H1 (cell line): ENCODE results near the gene PRIMA1. TPM values are rescaled to one million over a fixed set of nuclear protein-coding genes. Genes with fewer than 3 reads are reported as not detected.

Experiments used
- CTCF ChIA-PET: fragments of 300-600 bp; sonication (Branson Sonifier 250); formaldehyde crosslinking; loops from one replicate; lab custom pipeline; 2021; ENCODE audit not compliant: partially characterized antibody; lab: Charles Lee
- POLR2A ChIA-PET: fragments of 300-600 bp; sonication (Branson Sonifier 250); formaldehyde crosslinking; loops from one replicate; lab custom pipeline; 2021; ENCODE audit warnings: inconsistent platforms; ENCODE audit not compliant: partially characterized antibody; lab: Charles Lee
- DNase-seq, 2 experiments: peaks; one replicate each; pipeline versions ENCODE4 v3.0.0 to v3.0.0-alpha.2; 2010 to 2022; ENCODE audit warnings: low spot score in 2 of 2, low read depth in 1 of 2, mixed read lengths in 1 of 2
- FAIRE-seq: peaks from 2 replicates; lab custom pipeline; 2011; peaks lifted over from hg19 to GRCh38; lab: Jason Lieb, UNC
- H2AFZ ChIP-seq: 2 replicates; pipeline ENCODE4 v1.8.1; 2012; ENCODE audit warnings: low read length, inconsistent platforms
- H2AK5ac ChIP-seq: 2 replicates; pipeline ENCODE4 v1.6.1; 2013; ENCODE audit warnings: low read depth, low read length
- H2BK120ac ChIP-seq: replicated peaks from 2 replicates; pipeline ENCODE3; 2013; ENCODE audit warnings: low read depth, low read length, inconsistent platforms
- H2BK12ac ChIP-seq: 2 replicates; pipeline ENCODE4 v1.6.1; 2013; ENCODE audit warnings: low read depth, low read length
- H2BK15ac ChIP-seq: 2 replicates; pipeline ENCODE4 v1.6.1; 2013; ENCODE audit warnings: low read length
- H2BK20ac ChIP-seq: 2 replicates; pipeline ENCODE4 v1.6.1; 2013; ENCODE audit warnings: low read length
- H2BK5ac ChIP-seq: 2 replicates; pipeline ENCODE4 v1.6.1; 2013; ENCODE audit warnings: low read depth, low read length
- H3K14ac ChIP-seq: 2 replicates; pipeline ENCODE4 v1.6.1; 2013; ENCODE audit warnings: inconsistent platforms; ENCODE audit not compliant: insufficient read length
- H3K18ac ChIP-seq: 2 replicates; pipeline ENCODE4 v1.6.1; 2013; ENCODE audit warnings: low read length; ENCODE audit errors: extremely low read depth
- H3K23ac ChIP-seq: 2 replicates; pipeline ENCODE4 v1.6.1; 2013; ENCODE audit warnings: inconsistent platforms; ENCODE audit not compliant: insufficient read length
- H3K23me2 ChIP-seq: 2 replicates; pipeline ENCODE4 v1.6.1; 2013; ENCODE audit warnings: low read depth, low read length
- H3K27ac ChIP-seq: 2 replicates; pipeline ENCODE4 v1.6.1; 2011; ENCODE audit warnings: low read depth, low read length, inconsistent platforms
- H3K27me3 ChIP-seq, 4 experiments: replicated peaks in 1 of 4; 1 replicate in 1 of 4; 2 replicates in 3 of 4; pipeline versions ENCODE4 v1.6.1 to v1.8.1; 2011 to 2013; ENCODE audit warnings: low read length in 3 of 4, mild to moderate bottlenecking in 3 of 4, inconsistent platforms in 2 of 4, mixed read lengths in 2 of 4, moderate library complexity in 1 of 4; ENCODE audit not compliant: control insufficient read depth in 3 of 4, insufficient read depth in 3 of 4; ENCODE audit errors: extremely low read depth in 1 of 4
- H3K36me3 ChIP-seq, 4 experiments: 2 replicates each; pipeline versions ENCODE4 v1.6.1 to v1.8.1; 2011 to 2013; ENCODE audit warnings: mild to moderate bottlenecking in 4 of 4, low read length in 3 of 4, moderate library complexity in 2 of 4, control low read depth in 1 of 4, inconsistent platforms in 1 of 4; ENCODE audit not compliant: insufficient read depth in 4 of 4, control insufficient read depth in 2 of 4
- H3K4ac ChIP-seq: replicated peaks from 2 replicates; pipeline ENCODE3; 2013; ENCODE audit warnings: low read length, low read depth, mixed read lengths, inconsistent platforms; ENCODE audit not compliant: insufficient read length
- H3K4me1 ChIP-seq, 4 experiments: replicated peaks in 1 of 4; 1 replicate in 1 of 4; 2 replicates in 3 of 4; pipeline versions ENCODE4 v1.6.1 to v1.8.1; 2011 to 2013; ENCODE audit warnings: low read length in 3 of 4, inconsistent platforms in 2 of 4, mixed read lengths in 1 of 4; ENCODE audit not compliant: insufficient read depth in 4 of 4, control insufficient read depth in 3 of 4
- H3K4me2 ChIP-seq, 2 experiments: 2 replicates each; pipeline versions ENCODE4 v1.6.1 to v1.8.1; 2011 to 2013; ENCODE audit warnings: low read depth in 2 of 2, low read length in 2 of 2, control low read depth in 1 of 2, inconsistent platforms in 1 of 2, mild to moderate bottlenecking in 1 of 2; ENCODE audit not compliant: insufficient read depth in 1 of 2
- H3K4me3 ChIP-seq, 4 experiments: fragments of 200-600, 300-600 bp in 1 of 4; sonication (generic), shearing (Covaris generic), sonication (Bioruptor Twin) in 1 of 4; 2 replicates each; pipeline versions ENCODE4 v1.5.1 to v1.8.1; 2011 to 2016; ENCODE audit warnings: low read length in 4 of 4, low read depth in 3 of 4, control low read depth in 2 of 4, inconsistent platforms in 2 of 4, mild to moderate bottlenecking in 2 of 4, mixed read lengths in 1 of 4, moderate library complexity in 1 of 4; ENCODE audit not compliant: insufficient read depth in 2 of 4; ENCODE audit errors: extremely low read depth in 1 of 4
- H3K56ac ChIP-seq: replicated peaks from 2 replicates; pipeline ENCODE3; 2013; ENCODE audit warnings: low read depth, mild to moderate bottlenecking, mixed read lengths, low read length, inconsistent platforms; ENCODE audit not compliant: insufficient read length
- H3K79me1 ChIP-seq: 2 replicates; pipeline ENCODE4 v1.6.1; 2013; ENCODE audit warnings: low read depth, low read length, control low read depth
- H3K79me2 ChIP-seq, 2 experiments: 2 replicates each; pipeline versions ENCODE4 v1.6.1 to v1.8.1; 2012 to 2013; ENCODE audit warnings: low read length in 2 of 2, mild to moderate bottlenecking in 2 of 2, inconsistent platforms in 1 of 2; ENCODE audit not compliant: insufficient read depth in 2 of 2, control insufficient read depth in 1 of 2
- H3K9ac ChIP-seq, 4 experiments: replicated peaks in 1 of 4; 1 replicate in 1 of 4; 2 replicates in 3 of 4; pipeline versions ENCODE4 v1.6.1 to v1.8.1; 2011 to 2013; ENCODE audit warnings: low read depth in 3 of 4, low read length in 3 of 4, control low read depth in 2 of 4, mild to moderate bottlenecking in 2 of 4, moderate library complexity in 2 of 4, inconsistent platforms in 1 of 4; ENCODE audit errors: extremely low read depth in 1 of 4
- H3K9me3 ChIP-seq, 2 experiments: 2 replicates each; pipeline versions ENCODE4 v1.6.1 to v1.8.1; 2012 to 2013; ENCODE audit warnings: mild to moderate bottlenecking in 2 of 2, moderate library complexity in 2 of 2, control low read depth in 1 of 2, inconsistent platforms in 1 of 2, low read depth in 1 of 2, low read length in 1 of 2, mixed read lengths in 1 of 2; ENCODE audit not compliant: insufficient read depth in 2 of 2
- H4K20me1 ChIP-seq, 2 experiments: replicated peaks in 1 of 2; 2 replicates each; pipeline versions ENCODE3 to v1.8.1; 2011 to 2013; ENCODE audit warnings: inconsistent platforms in 2 of 2, low read length in 2 of 2, mild to moderate bottlenecking in 1 of 2; ENCODE audit not compliant: insufficient read depth in 2 of 2, control insufficient read depth in 1 of 2
- H4K5ac ChIP-seq: 2 replicates; pipeline ENCODE4 v1.6.1; 2013; ENCODE audit warnings: low read length, low read depth, mixed read lengths, inconsistent platforms; ENCODE audit not compliant: insufficient read length
- H4K8ac ChIP-seq: 2 replicates; pipeline ENCODE4 v1.8.0; 2013; ENCODE audit warnings: mild to moderate bottlenecking, moderate library complexity, low read length, inconsistent platforms; ENCODE audit not compliant: insufficient read depth; ENCODE audit errors: extremely low read depth
- H4K91ac ChIP-seq: replicated peaks from 2 replicates; pipeline ENCODE3; 2013; ENCODE audit warnings: low read length, mixed read lengths, inconsistent platforms; ENCODE audit not compliant: insufficient read length
- BCL11A ChIP-seq, 2 experiments: IDR thresholded peaks; one replicate each; pipeline ENCODE4 v1.6.1; 2011; ENCODE audit warnings: low read depth in 2 of 2, low read length in 2 of 2, mild to moderate bottlenecking in 2 of 2
- CBX5 ChIP-seq: fragments of 300-800, 300-1000 bp; sonication (generic); IDR thresholded peaks from 2 replicates; pipeline ENCODE4 v1.7.1; 2016; ENCODE audit warnings: antibody characterized with exemption, low read length, low read depth
- CEBPB ChIP-seq: IDR thresholded peaks from 2 replicates; pipeline ENCODE4 v1.6.1; 2012; ENCODE audit warnings: low read depth, low read length
- CHD1 ChIP-seq: IDR thresholded peaks from 2 replicates; pipeline ENCODE4 v1.6.1; 2012; ENCODE audit warnings: low read depth, low read length, improper control_type of control experiment
- CTBP2 ChIP-seq: IDR thresholded peaks from 2 replicates; pipeline ENCODE4 v1.7.0; 2011; ENCODE audit warnings: borderline replicate concordance, mild to moderate bottlenecking, moderate library complexity, mixed read lengths, low read length; ENCODE audit not compliant: insufficient read depth, insufficient read length
- JUN ChIP-seq: IDR thresholded peaks from 2 replicates; pipeline ENCODE4 v1.6.1; 2011; ENCODE audit warnings: low read depth, mild to moderate bottlenecking, improper control_type of control experiment, low read length
- POLR2A ChIP-seq, 2 experiments: IDR thresholded peaks; 1 replicate in 1 of 2; 2 replicates in 1 of 2; pipeline ENCODE4 v1.6.1; 2011; ENCODE audit warnings: low read depth in 2 of 2, low read length in 2 of 2, mild to moderate bottlenecking in 2 of 2; ENCODE audit errors: control extremely low read depth in 1 of 2
- RAD21 ChIP-seq, 2 experiments: IDR thresholded peaks in 1 of 2; conservative IDR thresholded peaks in 1 of 2; 2 replicates each; pipeline ENCODE4 v1.6.1; 2011; ENCODE audit warnings: low read depth in 2 of 2, low read length in 2 of 2, improper control_type of control experiment in 1 of 2, inconsistent platforms in 1 of 2, mild to moderate bottlenecking in 1 of 2, moderate library complexity in 1 of 2
- RNF2 ChIP-seq: fragments of 200-900, 300-1000 bp; sonication (generic); IDR thresholded peaks from 2 replicates; pipeline ENCODE4 v1.7.1; 2016; ENCODE audit warnings: borderline replicate concordance, low read depth, mild to moderate bottlenecking, antibody characterized with exemption, low read length; ENCODE audit not compliant: poor library complexity, severe bottlenecking; ENCODE audit errors: missing control alignments
- SP1 ChIP-seq: IDR thresholded peaks from 2 replicates; pipeline ENCODE4 v1.6.1; 2011; ENCODE audit warnings: low read depth, low read length
- TBP ChIP-seq: IDR thresholded peaks from 2 replicates; pipeline ENCODE4 v1.6.1; 2011; ENCODE audit warnings: low read depth, low read length, improper control_type of control experiment
- TEAD4 ChIP-seq: IDR thresholded peaks from 2 replicates; pipeline ENCODE4 v1.6.1; 2012; ENCODE audit warnings: low read depth, low read length, inconsistent platforms, mixed read lengths
- WGBS, 2 experiments: shearing (Covaris generic) in 1 of 2; methylation state at CpG; one replicate each; pipeline versions ENCODE4 v1.1.6 to v1.1.7; 2013 to 2015; ENCODE audit warnings: low lambda C conversion rate in 2 of 2, mixed read lengths in 2 of 2, inconsistent platforms in 1 of 2, low coverage in 1 of 2, missing lambda C conversion rate in 1 of 2; ENCODE audit not compliant: insufficient replicate concordance in 2 of 2, insufficient coverage in 1 of 2, insufficient read length in 1 of 2; ENCODE audit errors: extremely low coverage in 1 of 2, missing lambda C conversion rate in 1 of 2; 5-methylcytosine and 5-hydroxymethylcytosine counted together
- polyA plus RNA-seq, 7 experiments: library from polyadenylated mRNA; depleted of rRNA in 3 of 7; stranded (reverse) in 5 of 7; unstranded in 2 of 7; fragments of >200 nt in 5 of 7; fragments of 200-250 nt in 2 of 7; gene quantifications; 1 replicate in 5 of 7; 2 replicates in 1 of 7; 4 replicates in 1 of 7; pipeline versions ENCODE4 v1.2.1 to v1.2.3, GENCODE V29; 2011 to 2013; ENCODE audit warnings: missing spikeins in 2 of 7, mixed read lengths in 2 of 7
- total RNA-seq: library from RNA; stranded (reverse); fragmentation: NEBNext Ultra II Directional; extraction: Animal tissue kit (Norgen Biotek cat#: 25700); gene quantifications from 2 replicates; pipeline ENCODE4 v1.2.1, GENCODE V29; 2021
- TF ChIP-seq, protein P1 (sequence below): IDR thresholded peaks from 2 replicates; pipeline ENCODE4 v1.6.1; 2012; ENCODE audit warnings: inconsistent platforms
- TF ChIP-seq, protein P2 (sequence below): IDR thresholded peaks from 2 replicates; pipeline ENCODE4 v1.6.1; 2012; ENCODE audit warnings: inconsistent platforms

The PRIMA1 gene
- total and polyA plus RNA-seq, 2 of the 8 experiments (the other 6 are each of a cell fraction or from before 2014, with no cell fraction given), result 2.8 to 4.5 TPM

DNA sequence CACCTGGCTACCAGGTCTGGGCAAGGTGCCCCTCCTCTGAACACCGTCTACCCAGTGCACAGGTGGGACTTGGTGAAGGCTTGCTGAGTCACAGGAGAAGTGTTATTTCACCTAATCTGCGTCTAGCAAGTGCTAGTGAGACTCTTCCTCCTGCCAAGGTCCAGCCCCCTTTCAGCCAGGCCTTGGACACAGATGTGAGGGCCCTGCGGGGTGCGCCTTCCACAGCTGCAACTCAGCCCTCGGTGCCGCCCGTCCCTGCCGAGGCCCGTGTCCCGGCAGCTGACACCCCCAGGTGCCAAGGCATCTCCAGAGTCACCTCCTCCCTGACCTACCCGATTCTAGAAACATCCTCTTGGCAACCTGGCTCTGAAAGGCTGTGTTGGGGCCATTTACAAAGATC lies 55.1 kb downstream of the PRIMA1 start:
- no peak overlapping the region for H3K23ac ChIP-seq
- CTCF ChIA-PET, result interaction anchor here (1.9 kb wide), 1 partner anchor 85 kb away, joined by 5 read pairs; no protein-coding TSS in a partner anchor
- no peak overlapping the region for H2BK12ac ChIP-seq
- H3K36me3 ChIP-seq, result no peaks in the 10 kb centered on the region
- H2BK5ac ChIP-seq, result no peak overlapping the region
- H3K27ac ChIP-seq, result no peak overlapping the region
- H3K4me1 ChIP-seq, result peaks cover 0 to 6% (median under 1%) of the 10 kb centered on the region in 4 experiments; a peak in 1 of 7 replicates
- no peak overlapping the region for H3K4me3 ChIP-seq
- DNase-seq (no peak), FAIRE-seq (no peak)
- H3K18ac ChIP-seq, result no peak overlapping the region
- H4K91ac ChIP-seq, result no peak overlapping the region
- H3K4ac ChIP-seq, result no peak overlapping the region
- H3K27me3 ChIP-seq, result no peaks in the 10 kb centered on the region; a peak in 1 of 7 replicates
- no peak overlapping the region for H2BK120ac ChIP-seq
- no peak overlapping the region for H2AK5ac ChIP-seq
- H4K20me1 ChIP-seq, result no peaks in the 10 kb centered on the region
- WGBS, 2 experiments, result 95% methylated on average over 11 of the region's 11 CpGs; no CpG with 5 or more reads in 1 of the 2 experiments
- POLR2A ChIA-PET, result no interaction called here
- H3K23me2 ChIP-seq, result no peaks in the 10 kb centered on the region
- H3K9ac ChIP-seq, result no peak overlapping the region
- no peak overlapping the region for H4K8ac ChIP-seq
- no peaks in the 10 kb centered on the region for H3K9me3 ChIP-seq
- no peak overlapping the region for H3K56ac ChIP-seq
- H2AFZ ChIP-seq, result no peak overlapping the region
- H3K79me1 ChIP-seq, result no peaks in the 10 kb centered on the region
- no peaks in the 10 kb centered on the region for H3K79me2 ChIP-seq
- H2BK20ac ChIP-seq, result no peak overlapping the region
- no peak overlapping the region for H2BK15ac ChIP-seq
- no peak overlapping the region for H3K14ac ChIP-seq
- H4K5ac ChIP-seq, result no peak overlapping the region
- H3K4me2 ChIP-seq, result no peak overlapping the region
- TF ChIP-seq TEAD4, result no peak
- no peak for TF ChIP-seq CHD1
- TF ChIP-seq, protein P1, sequence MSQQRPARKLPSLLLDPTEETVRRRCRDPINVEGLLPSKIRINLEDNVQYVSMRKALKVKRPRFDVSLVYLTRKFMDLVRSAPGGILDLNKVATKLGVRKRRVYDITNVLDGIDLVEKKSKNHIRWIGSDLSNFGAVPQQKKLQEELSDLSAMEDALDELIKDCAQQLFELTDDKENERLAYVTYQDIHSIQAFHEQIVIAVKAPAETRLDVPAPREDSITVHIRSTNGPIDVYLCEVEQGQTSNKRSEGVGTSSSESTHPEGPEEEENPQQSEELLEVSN, result no peak
- TF ChIP-seq CBX5, result no peak
- TF ChIP-seq, protein P2, sequence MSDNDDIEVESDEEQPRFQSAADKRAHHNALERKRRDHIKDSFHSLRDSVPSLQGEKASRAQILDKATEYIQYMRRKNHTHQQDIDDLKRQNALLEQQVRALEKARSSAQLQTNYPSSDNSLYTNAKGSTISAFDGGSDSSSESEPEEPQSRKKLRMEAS, result no peak
- no peak for TF ChIP-seq CTBP2
- TF ChIP-seq BCL11A (IDR thresholded peaks at IDR 0.05; ENCODE audit: low read depth in 2 of 2, low read length in 2 of 2), result no peak
- TF ChIP-seq TBP, result no peak
- no peak for TF ChIP-seq JUN
- TF ChIP-seq CEBPB, result no peak
- no peak for TF ChIP-seq RAD21 (IDR thresholded peaks at IDR 0.05 in 1 of 2, conservative IDR thresholded peaks at IDR 0.05 in 1 of 2; ENCODE audit: low read depth in 2 of 2, low read length in 2 of 2)
- TF ChIP-seq RNF2, result no peak
- TF ChIP-seq POLR2A (IDR thresholded peaks at IDR 0.05; ENCODE audit: control extremely low read depth in 1 of 2, low read depth in 2 of 2, low read length in 2 of 2), result no peak
- TF ChIP-seq SP1, result no peak
